ENCODE results near the gene CDCA7.
"Not testable (repeated sequence)": the region's sequence is repeated elsewhere in the genome, so short reads cannot be mapped to it uniquely, and the experiment has no call there.

The CDCA7 gene

DNA sequence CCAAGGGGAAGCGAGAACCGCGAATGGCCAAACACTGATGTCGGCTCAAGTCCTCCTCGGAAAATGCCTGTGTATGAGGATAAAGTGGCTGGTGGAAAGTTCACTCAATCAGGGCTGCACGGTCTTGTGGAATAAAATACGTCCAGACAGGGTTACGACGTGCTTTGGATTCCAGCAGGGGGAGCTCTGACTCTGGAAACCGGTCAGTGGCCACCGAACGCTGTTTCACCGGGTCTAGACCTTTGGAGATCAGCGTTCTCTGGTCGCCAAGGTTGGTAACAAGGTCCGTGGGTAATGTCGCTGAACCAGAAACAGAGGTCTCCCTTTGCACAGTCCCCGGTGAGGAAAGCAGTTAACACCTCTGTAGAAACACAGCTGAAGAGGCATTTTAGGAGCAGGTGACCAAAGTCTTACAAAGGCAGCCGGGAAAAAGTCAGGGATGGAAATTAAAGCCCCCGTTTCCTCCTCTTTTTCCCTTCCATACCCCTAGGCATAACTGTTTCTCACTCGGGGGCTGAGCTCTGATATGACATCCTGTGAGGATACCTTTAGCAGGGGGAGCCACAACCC, 47.8 kb downstream of the CDCA7 start:
- DNase-seq (ENCODE audit: low read depth, low spot score) = peak; percentile 46

- no peak for DNase-seq (ENCODE audit: low read depth, low spot score)
Observed at GRCh38 chr2:173404841-173405750, 50.4 kb downstream of the CDCA7 start.

DNA sequence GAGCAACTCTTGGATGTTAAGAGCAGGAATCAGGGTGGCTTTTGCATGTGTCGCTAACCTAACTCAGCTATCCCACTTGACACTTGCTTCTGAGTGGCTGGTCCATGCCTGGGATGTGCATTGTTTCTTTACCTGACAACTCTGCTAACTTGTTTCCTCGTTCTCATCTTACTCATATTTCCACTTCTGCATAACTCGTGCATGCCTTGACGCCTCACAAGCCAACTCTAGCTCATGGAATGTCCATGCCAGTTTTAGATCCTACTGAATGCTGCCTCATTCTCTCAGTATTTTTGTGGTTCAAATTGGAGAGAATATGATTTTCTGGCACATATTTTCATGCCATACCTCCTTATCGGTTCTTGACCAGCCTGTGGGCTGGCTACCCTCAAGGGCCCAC, 52.5 kb downstream of the CDCA7 start:
- no peak for DNase-seq (ENCODE audit: low read depth, low spot score)

DNA sequence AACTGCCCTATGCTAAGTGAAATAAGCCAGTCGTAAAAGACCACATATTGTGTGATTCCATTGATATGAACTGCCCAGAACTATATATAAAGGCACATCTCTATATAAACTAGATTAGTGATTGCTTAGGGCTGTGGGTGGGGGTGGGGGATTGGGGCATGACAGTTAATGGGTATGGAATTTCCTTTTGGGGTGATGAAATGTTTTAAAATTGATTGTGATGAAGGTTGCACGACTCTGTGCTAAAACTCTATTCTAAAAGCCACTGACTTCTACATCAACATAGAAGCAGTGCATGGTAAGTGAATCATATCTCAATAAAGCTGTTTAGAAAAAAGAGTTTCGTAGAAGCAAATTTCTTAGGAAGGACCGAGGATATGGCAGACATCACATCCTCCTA, 53.0 kb downstream of the CDCA7 start:
- no peak for DNase-seq (ENCODE audit: low read depth, low spot score)

DNA sequence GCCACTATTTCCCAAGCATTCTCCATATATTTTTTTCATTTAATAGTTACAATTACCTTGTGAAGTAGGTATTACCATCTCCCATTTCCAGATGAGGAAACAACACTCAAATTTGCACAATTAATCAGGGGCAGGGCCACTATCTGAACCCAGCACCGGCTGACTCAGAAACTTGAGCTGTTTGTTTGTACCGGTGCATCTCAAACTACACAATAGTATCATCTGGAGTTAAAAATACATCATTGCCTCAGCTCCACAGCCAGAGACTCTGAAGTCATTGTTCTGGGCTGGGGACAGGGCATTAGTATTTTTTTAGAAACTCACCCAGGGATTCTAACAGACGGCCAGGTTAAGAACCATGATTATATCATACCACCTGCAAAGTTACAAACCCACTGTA, 55.9 kb downstream of the CDCA7 start:
- no peak for DNase-seq (ENCODE audit: low read depth, low spot score)

- no peak for DNase-seq (ENCODE audit: low read depth, low spot score)
Observed at GRCh38 chr2:173412628-173413027, 58.0 kb downstream of the CDCA7 start.

DNA sequence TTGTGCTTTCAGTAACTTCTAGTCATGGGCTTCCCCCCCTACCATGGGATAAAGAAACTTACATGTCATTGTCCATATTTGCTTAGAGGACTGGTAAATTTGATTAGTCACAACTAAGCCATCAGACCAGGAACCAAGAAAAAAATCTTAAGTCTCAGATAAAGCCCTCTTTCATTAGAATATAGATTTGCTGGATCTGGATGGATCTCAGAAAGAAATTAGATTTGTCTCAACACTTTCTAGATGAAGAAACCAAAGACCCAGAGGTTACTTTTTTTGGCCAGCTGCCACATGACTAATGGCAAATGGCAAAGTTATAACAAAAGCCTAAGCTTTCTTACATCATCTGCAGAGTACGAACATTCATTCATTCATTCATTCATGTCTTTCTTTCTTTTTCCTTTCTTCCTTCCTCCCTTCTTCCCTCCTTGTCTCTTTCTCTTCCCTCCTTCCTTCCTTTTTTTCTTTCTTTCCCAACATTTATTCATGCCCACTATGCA, 60.2 kb downstream of the CDCA7 start:
- DNase-seq (ENCODE audit: low read depth, low spot score) = no peak

DNA sequence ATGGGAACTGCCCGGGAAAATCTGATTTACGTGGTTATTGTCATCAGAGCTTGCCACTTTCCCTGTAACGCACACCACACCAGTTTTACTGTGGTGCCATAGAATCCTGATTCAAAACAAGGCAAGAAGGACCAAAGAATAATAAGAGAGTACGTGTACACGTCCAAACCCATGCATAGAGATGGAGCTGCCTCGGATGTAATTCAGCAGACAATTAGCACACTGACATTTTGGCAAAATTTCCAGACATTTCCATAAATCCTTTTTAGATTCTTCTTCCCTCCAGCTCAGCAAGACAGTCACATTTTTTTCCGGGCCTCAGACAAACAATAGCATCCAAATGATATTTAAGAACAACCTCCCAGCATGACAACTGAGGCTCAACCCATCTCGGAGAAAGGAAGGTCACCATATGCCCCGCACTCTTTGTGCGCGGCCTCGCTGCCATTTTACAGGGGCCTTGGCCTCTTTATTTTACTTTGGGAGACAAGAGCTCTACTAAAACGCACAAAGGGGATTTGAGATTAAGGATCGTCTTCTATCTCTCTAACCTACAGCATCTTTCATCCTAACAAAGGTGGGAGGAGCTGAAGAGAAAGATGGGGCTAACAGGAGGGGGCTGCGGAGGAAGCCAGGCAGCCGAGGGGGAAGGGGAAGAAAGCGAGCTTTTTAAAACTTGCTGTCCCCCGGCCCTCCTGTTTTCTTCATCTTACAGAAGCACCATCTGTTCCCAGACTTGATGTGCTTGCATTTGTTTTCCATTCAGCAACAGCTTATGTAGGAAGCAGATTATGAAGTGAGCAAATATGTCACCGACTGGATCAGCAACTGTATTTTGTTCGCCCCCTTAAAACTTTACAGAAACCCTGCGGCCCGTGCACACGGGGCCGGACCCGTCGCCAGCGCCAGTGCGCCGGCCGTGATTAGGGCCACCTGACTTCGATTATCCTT, 61.0 kb downstream of the CDCA7 start:
- DNase-seq (ENCODE audit: low read depth, low spot score) = no peak

- DNase-seq (ENCODE audit: low read depth, low spot score) = not testable (repeated sequence)
Observed at GRCh38 chr2:173416415-173417152, 61.9 kb downstream of the CDCA7 start.

- no peak for DNase-seq (ENCODE audit: low read depth, low spot score)
Observed at GRCh38 chr2:173417341-173417740, 62.7 kb downstream of the CDCA7 start.

DNA sequence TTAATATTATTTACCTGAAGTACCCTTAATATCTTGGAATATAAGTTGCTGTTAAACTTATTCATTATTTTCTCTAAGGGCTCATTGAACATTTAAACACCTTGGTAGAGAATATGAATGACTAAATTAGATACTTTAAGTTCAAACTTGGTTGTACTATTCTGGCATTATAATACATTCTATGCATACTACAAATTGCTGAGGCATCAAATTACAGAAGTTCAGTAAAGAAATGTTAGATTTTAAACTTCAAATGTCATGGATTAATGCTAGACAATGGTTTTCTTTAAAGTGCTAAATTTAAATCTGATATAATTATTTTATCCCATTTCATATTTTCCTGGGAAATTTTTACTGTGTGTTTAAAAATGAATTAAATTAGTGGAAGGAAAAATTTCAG, 63.1 kb downstream of the CDCA7 start:
- DNase-seq (ENCODE audit: low read depth, low spot score) = no peak
